Choroid plexus epithelial cell (primary cell): ENCODE data around the gene PRUNE2.

Experiments used
- DNase-seq: peaks from one replicate; pipeline ENCODE4 v3.0.0-alpha.2; 2010; ENCODE audit warnings: low read depth
- H3K4me3 ChIP-seq: 2 replicates; pipeline ENCODE4 v1.5.1; 2011; ENCODE audit warnings: low read depth, mild to moderate bottlenecking, control low read depth, low read length, moderate library complexity
- CTCF ChIP-seq: conservative IDR thresholded peaks from 2 replicates; pipeline ENCODE4 v1.5.1; 2011; ENCODE audit warnings: low read depth, mild to moderate bottlenecking, control low read depth, inconsistent platforms, low read length, moderate library complexity

Gene PRUNE2

DNA sequence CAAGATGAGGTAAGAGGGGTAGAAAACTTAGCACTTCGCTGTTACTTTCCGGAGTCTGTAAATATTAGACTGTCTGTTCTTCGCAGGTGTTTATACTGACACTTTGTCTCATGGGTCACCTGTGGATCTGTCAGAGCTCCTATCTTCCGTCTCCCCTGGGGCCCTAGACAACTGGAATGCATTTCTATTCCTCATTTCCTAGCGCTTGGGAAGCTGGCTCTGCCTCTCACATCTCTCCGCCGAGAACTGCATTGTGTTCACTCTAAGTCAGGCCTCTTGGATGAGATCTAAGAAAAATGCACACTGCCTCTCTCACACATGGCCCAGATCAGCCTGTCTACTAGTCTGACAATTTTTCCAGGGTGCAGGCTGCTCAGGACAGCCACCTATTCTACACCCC, 102.2 kb downstream of the PRUNE2 start:
- no peak overlapping the region for H3K4me3 ChIP-seq
- TF ChIP-seq CTCF = no peak
- no peak for DNase-seq

- no peak overlapping the region for H3K4me3 ChIP-seq
- no peak for DNase-seq
- TF ChIP-seq CTCF = no peak
Measured at GRCh38 chr9:76803083-76803482, 102.8 kb downstream of the PRUNE2 start.

DNA sequence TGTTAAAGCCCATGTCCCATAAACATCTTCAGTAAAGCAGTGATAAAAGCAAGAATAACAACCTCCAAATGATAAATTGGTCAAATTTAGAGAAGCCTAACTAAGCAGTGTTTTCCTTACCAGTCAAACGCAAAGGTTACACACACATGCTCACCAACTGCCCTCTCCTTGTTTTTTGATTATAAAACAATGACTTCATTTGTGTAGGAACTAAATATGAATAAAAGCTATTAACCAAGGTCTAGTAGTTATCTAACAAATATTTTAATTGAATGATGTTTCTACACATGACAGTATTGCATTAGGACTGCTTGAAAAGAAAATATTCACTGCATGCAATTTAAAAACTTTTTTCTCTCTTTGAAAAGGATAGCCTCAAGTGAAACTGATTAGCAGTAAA, 105.0 kb downstream of the PRUNE2 start:
- TF ChIP-seq CTCF = no peak
- no peak for DNase-seq
- no peak overlapping the region for H3K4me3 ChIP-seq

DNA sequence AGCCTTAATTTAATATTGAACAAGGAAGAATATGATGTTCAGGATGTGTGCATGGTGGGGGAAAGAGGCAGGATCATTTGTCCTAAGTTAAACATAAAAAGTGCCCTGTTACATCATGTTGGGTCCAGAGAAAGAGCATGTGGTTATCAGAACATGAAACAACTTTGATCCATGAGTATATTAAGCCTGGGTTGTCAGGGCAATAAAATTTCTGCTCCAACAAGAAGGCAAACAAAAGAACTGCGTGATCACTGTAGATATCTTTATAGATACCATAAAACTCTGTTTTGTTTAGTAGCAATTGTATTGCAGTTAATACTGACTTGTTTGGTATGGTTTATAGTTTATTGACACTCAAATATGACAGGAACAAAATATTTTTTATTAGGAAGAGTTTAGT, 106.4 kb downstream of the PRUNE2 start:
- TF ChIP-seq CTCF = no peak

DNA sequence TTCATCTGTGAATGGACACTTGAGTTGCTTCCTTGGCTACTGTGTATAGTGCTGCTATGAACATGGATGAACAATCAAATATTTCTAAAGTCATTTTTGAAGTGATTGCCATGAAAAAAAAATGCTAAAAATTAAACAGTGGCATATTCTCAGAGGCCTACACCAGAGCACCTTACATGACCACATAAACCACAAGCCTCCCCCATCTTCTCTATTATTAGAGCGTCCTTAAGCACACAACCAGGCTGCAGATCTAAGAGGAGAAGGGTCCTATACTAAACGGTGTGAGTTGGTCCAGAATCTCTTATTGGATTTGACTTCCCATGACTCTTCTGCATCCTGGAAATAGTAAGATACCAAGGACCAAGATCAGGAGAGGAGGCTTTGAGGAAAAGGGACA, 107.4 kb downstream of the PRUNE2 start:
- no peak for DNase-seq
- H3K4me3 ChIP-seq = no peak overlapping the region
- no peak for TF ChIP-seq CTCF

More for the DNA sequence above, 106.4 kb downstream of the PRUNE2 start:
- no peak for DNase-seq
- H3K4me3 ChIP-seq = no peak overlapping the region

GRCh38 chr9:76796296-76796695, 109.6 kb downstream of the PRUNE2 start:
- TF ChIP-seq CTCF = no peak
- no peak for DNase-seq
- H3K4me3 ChIP-seq = no peak overlapping the region

GRCh38 chr9:76793784-76794431, 112.0 kb downstream of the PRUNE2 start:
- no peak for TF ChIP-seq CTCF
- H3K4me3 ChIP-seq = no peak overlapping the region
- no peak for DNase-seq
